ENCODE results near the gene METTL16. TPM values are rescaled to one million over a fixed set of nuclear protein-coding genes. Genes with fewer than 3 reads are reported as not detected.

The METTL16 gene
- total and polyA plus RNA-seq, 7 donors = 6.5 to 33.2 (median 18.3) TPM

GRCh38 chr17:2387086-2388019 lies 124.3 kb downstream of the METTL16 start:
- intact Hi-C loops (cut with DNase I) = no loop called here
- Histone ChIP-seq H3K4me3 (no peak overlapping the region), H3K9me3 (no peaks in the 10 kb centered on the region), H3K36me3 (peaks cover 0 to 34% (median 16%) of the 10 kb centered on the region in 4 donors), H3K4me1 (peaks cover 0 to 54% (median 51%) of the 10 kb centered on the region in 4 donors), H3K27ac (no peak overlapping the region), H3K27me3 (no peaks in the 10 kb centered on the region)
- DNase-seq = no peak
- TF ChIP-seq POLR2A (IDR thresholded peaks at IDR 0.05) = no peak
- TF ChIP-seq POLR2AphosphoS5 (IDR thresholded peaks at IDR 0.05) = no peak
- TF ChIP-seq EP300 (IDR thresholded peaks at IDR 0.05) = no peak
- no peak for TF ChIP-seq CTCF (IDR thresholded peaks at IDR 0.05)
- 90 to 94% methylated on average over 41 of the region's 41 CpGs for WGBS, 2 donors

DNA sequence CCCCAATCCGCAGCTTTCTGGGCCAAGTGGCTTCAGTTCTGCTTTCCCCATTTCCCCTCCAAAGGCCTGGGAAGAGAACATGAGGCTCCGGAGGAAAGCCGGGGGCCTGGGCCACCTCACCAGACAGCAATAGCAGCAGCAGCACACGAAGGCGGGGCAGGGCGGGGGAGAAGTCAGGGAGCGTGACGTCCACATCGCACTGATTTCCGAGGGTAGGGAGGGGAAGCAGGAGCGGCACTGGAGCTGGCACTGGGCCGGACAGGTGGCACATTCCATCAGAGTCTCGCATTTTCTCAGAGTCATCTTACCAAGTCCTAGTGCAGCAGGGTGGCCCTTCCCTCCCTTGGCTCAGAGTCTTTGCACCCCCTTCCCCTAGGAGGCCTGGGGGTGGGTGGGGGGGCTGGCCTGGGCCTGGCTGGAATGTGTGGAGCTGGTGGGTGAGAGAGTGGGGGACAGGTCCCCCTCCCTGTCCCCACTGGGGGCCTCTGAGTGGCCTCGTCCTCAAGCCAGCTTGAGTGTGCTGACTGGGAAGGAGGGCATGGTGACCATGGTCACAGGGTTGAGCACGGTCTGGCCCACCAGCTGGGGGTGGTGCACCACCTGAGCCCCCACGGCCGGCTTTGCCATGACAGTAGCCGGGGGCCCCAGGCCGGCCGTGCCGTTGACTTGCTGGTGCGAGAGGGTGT lies 125.1 kb downstream of the METTL16 start:
- H3K36me3 ChIP-seq = peaks cover 0 to 38% (median 16%) of the 10 kb centered on the region in 4 donors
- intact Hi-C loops (cut with DNase I) = no loop called here
- no peaks in the 10 kb centered on the region for H3K27me3 ChIP-seq
- TF ChIP-seq POLR2AphosphoS5 (IDR thresholded peaks at IDR 0.05) (no peak), POLR2A (IDR thresholded peaks at IDR 0.05) (no peak), EP300 (IDR thresholded peaks at IDR 0.05) (no peak), CTCF (IDR thresholded peaks at IDR 0.05) (no peak)
- no peaks in the 10 kb centered on the region for H3K9me3 ChIP-seq
- peaks cover 0 to 49% (median 44%) of the 10 kb centered on the region in 4 donors for H3K4me1 ChIP-seq
- no peak overlapping the region for H3K4me3 ChIP-seq
- WGBS, 2 donors = 41 to 81% methylated on average over 22 of the region's 22 CpGs
- no peak for DNase-seq
- peak overlapping the region in 1 of 4 donors; percentile 15 for H3K27ac ChIP-seq

GRCh38 chr17:2385240-2386210 lies 126.2 kb downstream of the METTL16 start:
- DNase-seq = no peak
- H3K27me3 ChIP-seq = no peaks in the 10 kb centered on the region
- peaks cover 0 to 49% (median 16%) of the 10 kb centered on the region in 4 donors for H3K36me3 ChIP-seq
- intact Hi-C loops (cut with DNase I) = no loop called here
- TF ChIP-seq POLR2A (IDR thresholded peaks at IDR 0.05) (no peak), EP300 (IDR thresholded peaks at IDR 0.05) (no peak), CTCF (IDR thresholded peaks at IDR 0.05) (no peak), POLR2AphosphoS5 (IDR thresholded peaks at IDR 0.05) (no peak)
- peak overlapping the region in 2 of 4 donors; percentile 9 to 15 for H3K27ac ChIP-seq
- 82 to 83% methylated on average over 18 of the region's 18 CpGs for WGBS, 2 donors
- no peak overlapping the region for H3K4me3 ChIP-seq
- peaks cover 0 to 39% (median 34%) of the 10 kb centered on the region in 4 donors for H3K4me1 ChIP-seq
- no peaks in the 10 kb centered on the region for H3K9me3 ChIP-seq

DNA sequence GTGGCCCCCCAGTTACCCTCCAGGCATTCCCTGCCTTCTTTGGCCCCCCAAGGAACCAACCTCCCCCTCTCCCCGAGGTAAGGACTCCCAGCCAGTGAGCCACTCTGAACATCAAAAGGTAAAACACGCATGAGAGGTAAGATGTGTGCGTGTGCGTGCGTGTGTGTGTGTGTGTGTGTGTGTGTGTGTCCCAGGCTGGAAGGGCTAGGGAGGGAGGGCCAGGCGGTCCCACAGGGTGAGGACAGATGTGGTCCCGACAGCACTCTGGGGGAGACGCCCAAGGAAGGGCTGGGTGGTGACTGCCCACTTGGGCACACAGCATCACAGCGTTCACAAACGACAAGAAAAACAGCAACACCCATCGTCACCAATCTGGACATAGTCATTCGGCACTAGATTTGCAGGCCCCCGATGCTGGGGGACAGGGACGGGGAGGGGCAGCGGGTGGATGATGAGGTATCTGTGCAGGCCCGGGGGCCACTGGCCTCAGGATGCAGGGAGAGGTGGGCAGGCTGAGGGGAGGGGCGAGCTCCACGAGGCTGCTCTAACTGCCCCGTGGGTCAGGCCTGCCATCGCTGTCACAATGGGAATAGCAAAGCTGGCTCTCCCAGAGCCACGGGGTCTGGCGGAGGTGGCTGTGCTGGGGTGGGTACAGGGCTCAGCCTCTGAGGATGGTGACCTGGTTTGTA lies 127.1 kb downstream of the METTL16 start:
- DNase-seq = no peak
- Histone ChIP-seq H3K4me3 (no peak overlapping the region), H3K27me3 (no peaks in the 10 kb centered on the region), H3K4me1 (peaks cover 0 to 29% (median 25%) of the 10 kb centered on the region in 4 donors), H3K36me3 (peaks cover 0 to 58% (median 21%) of the 10 kb centered on the region in 4 donors), H3K9me3 (no peaks in the 10 kb centered on the region), H3K27ac (no peak overlapping the region)
- intact Hi-C loops (cut with DNase I) = no loop called here
- WGBS, 2 donors = 84 to 86% methylated on average over 22 of the region's 22 CpGs
- TF ChIP-seq POLR2AphosphoS5 (IDR thresholded peaks at IDR 0.05) = no peak
- TF ChIP-seq CTCF (IDR thresholded peaks at IDR 0.05) = no peak
- TF ChIP-seq EP300 (IDR thresholded peaks at IDR 0.05) = no peak
- TF ChIP-seq POLR2A (IDR thresholded peaks at IDR 0.05) = no peak
